Right ventricle myocardium superior (tissue), 1 donor: Measurements from ENCODE around the gene ZNF385D. TPM values are rescaled to one million over a fixed set of nuclear protein-coding genes. Genes with fewer than 3 reads are reported as not detected.

Source experiments
- ATAC-seq: fragments of 200-7000 bp; cut with Tn5 transposase; one replicate; pipeline ENCODE4 v1.9.1; 2020; ENCODE audit warnings: mild to moderate bottlenecking; ENCODE audit not compliant: poor library complexity
- DNase-seq: peaks from one replicate; pipeline ENCODE4 v3.0.0-alpha.2; 2020
- intact Hi-C: fragments of 100-400 bp; cut with DNase I; formaldehyde crosslinking; loops from one replicate; pipeline ENCODE4 v1.11.2; 2022
- long read RNA-seq: library from polyadenylated mRNA; unstranded; transcript quantifications from one replicate; pipeline ENCODE4 v2.0.0, GENCODE V29; 2021
- total RNA-seq: library from RNA; stranded (reverse); fragmentation: NEBNext Ultra II Directional; extraction: Animal tissue kit (Norgen Biotek cat#: 25700); gene quantifications from one replicate; pipeline ENCODE4 v1.2.1, GENCODE V29; 2021
- donor health status: DM: no; HTN: yes; CAD: no; lungs with severe emphysema.

ZNF385D gene, protein sequence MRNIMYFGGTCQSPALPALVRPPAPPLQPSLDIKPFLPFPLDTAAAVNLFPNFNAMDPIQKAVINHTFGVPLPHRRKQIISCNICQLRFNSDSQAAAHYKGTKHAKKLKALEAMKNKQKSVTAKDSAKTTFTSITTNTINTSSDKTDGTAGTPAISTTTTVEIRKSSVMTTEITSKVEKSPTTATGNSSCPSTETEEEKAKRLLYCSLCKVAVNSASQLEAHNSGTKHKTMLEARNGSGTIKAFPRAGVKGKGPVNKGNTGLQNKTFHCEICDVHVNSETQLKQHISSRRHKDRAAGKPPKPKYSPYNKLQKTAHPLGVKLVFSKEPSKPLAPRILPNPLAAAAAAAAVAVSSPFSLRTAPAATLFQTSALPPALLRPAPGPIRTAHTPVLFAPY
- 2.2 TPM for total RNA-seq
- long read RNA-seq, partial matches to known transcripts, result 0 of 1 reads
- long read RNA-seq, other reads (novel, unspliced or antisense), result 1 of 1 reads

DNA sequence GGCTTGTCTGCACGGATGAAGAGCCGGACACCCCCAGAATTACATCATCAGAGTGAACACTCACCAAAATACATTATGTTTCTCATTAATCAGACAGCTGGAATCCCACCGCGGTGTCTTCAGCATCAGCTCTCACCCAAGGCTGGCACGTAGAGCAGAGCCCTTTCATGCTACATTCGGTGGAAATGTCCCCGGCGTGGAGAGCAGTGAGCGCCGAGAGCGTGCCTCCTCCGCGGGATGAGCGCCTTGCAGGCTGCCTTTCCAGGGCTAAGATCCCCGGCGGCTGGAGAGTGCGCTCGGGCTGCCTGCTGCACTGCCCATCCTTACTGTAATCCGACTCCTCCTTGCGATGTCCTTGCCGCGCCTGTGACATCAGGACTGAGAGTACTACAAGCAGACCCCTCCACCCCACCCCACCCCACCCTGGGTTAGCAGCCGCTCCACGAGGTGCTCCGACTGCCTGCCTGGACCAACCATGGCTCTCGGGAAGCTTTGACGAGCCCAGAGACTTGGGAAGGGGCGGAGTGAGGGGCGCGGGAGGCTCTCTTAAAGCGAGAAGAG, at the start of gene ZNF385D:
Gene ZNF385D, minus strand, starts transcription at position 380 of the 561 bp plus-strand sequence. Its CDS starts 294 bp downstream, at position 86.
- ATAC-seq, result peak; percentile 87
- intact Hi-C loops, result loop anchor here (5.0 to 10.0 kb wide), 2 partner anchors 94 to 141 kb away; no protein-coding TSS in a partner anchor
- peak; percentile 79 for DNase-seq

DNA sequence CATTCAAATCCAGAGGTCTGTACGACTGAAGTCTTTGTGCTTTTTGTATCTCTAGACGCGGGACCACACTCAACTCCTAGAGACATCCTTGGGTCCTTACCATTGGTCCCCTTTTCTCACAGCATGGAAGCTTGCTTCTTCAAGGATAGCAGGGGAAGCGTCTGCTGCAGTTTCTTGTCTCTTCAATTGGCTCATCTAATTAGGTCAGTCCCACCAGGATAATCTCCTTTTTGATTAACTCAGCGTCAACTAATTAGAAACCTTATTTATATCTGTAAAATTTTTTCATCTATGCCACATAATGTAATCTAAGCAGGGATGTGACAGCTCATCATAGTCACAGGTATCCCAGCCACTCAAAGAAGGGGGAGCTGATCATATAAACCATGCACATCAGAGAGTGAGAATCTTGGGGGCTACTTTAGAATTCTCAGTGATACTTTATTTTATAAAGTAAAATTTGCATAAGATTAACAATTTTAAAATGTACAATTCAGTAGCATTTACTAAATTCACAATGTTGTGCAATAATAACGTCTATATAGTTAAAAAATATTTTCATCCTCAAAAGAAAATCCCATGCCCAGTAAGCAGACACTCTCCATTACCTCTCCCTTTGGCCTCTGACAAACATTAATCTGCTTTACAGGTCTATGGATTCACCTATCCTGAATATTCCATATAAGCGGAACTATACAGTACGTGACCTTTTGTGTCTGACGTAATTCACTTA, 47.5 kb upstream of the ZNF385D start:
- ATAC-seq, result no peak

DNA sequence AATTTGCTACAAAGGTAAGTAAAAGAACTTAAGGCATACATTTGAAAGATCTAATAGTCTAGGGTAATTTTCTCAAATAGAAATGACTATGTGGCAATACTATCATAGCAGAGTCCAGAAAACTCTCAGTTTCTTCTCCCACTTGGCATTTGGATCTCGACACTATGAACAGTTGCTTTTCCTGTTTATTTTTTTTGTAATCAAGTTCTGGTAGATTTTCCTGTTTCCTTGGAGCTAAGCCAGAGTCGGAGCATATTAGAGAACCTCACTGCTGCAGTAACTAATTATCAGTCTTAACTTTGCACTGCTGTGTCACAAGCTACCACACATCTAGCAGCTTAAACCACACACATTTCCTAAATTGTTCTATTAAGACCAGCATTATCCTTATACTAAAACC, 44.9 kb upstream of the ZNF385D start:
- intact Hi-C loops, result no loop called here
- no peak for DNase-seq
- peak; percentile 55 for ATAC-seq

More for the DNA sequence above, 47.5 kb upstream of the ZNF385D start:
- intact Hi-C loops, result no loop called here
- DNase-seq, result no peak

DNA sequence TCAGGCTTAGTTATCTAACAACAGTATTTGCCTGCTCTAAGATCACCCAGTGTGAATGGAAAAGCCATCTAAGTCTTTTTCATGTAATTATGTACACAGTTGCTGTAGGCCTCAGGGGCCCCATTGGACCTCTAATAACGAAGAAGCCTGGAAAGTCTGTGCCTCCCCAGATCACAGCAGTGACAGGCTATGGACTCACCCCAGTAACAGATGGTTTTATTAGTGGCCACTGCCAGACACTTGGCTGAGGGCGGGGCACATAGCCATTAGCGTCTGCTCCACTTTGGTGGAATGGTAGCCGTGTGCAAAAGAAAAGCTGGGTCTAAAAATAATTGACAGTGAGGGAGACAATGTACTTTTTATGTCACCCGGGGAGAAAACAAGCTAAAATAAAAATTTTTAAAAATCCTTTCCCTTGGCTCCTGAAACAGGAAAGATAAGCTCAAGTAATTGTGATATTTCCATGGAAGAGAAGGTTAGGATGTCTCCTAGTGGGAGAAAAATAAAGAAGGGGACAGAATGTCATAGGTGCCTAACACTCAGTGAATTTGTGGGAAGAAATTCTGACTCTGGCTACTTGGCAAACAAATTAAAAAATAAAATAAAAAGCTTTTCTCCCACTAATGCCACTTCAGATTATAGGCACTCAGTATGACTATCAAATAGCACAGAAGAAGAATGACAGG, 44.3 kb upstream of the ZNF385D start:
- intact Hi-C loops, result no loop called here
- peak; percentile 85 for DNase-seq
- peak; percentile 97 for ATAC-seq

DNA sequence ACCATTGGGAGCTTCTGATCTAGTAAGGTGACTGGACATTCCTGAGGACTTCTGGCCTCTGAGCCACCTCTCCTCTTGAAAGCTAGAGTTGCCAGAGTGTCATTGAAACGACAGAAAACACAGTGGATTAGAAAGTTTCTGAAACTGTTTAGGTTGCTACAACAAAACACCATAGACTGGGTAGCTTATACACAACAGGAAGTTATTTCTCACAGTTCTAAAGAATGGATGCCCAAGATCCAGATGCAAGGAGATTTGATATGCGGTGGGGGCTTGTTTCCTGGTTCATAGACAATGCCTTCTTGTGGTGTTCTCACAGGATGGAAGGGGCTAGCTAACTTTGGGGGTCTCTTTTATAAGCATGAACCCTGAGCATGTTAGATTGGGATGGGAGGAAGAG, 43.3 kb upstream of the ZNF385D start:
- intact Hi-C loops, result no loop called here
- ATAC-seq, result no peak
- no peak for DNase-seq

DNA sequence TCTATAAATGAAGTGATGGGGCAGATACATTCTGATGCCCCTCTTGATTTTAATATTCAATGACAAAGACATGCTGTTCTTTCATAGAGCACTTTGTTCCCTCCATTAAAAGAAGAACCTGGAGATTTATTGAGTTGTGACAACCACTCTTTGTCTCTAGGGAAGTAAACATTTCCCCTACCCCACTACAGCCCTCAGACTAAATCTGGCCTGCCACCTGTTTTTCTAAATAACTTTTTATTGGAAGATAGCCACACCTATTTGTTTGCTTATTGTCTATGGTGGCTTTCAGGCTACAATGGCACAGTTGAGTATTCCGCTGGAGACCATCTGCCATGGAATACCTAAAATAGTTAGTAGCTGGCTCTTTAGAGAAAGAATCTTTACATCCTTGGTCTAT, 41.2 kb upstream of the ZNF385D start:
- DNase-seq, result no peak
- no peak for ATAC-seq
- intact Hi-C loops, result no loop called here

DNA sequence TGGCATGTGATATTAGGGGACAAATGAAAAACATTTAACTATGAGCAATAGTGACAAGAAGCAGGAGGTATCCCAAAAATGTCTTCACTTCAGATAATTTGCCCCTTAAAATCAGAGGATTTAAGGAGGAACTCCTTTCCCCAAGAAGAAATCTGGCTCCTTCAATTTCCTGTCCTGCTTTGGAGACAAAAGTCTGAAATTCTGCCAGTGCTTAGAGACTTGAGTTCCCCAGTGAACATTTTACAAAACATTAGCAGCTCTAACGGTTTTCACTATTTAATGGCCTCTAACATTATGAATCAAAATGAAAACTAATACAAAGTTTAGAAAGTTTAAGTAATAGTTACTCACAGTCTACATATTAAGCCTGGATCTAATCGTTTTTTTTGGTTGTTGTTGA, 40.3 kb upstream of the ZNF385D start:
- ATAC-seq (no peak), DNase-seq (no peak)
- intact Hi-C loops, result no loop called here

DNA sequence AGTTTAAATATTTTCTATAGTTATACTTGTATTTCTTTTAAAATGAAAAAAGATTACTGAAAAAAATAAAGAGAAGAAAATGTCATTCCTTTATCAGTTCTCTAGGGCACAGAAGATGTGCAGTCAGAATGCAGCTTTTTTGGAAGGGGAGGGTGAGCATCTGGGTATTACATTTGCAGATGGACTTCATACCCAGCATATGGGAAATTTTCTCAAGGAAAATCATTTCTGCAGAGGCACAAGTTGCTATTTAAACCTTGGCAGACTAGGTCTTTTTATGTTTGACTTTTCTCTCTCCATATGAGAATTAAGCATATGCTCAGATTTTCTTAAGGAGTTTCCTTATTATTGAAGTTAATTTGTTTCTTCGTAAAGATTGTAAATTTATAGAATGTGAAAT, 39.5 kb upstream of the ZNF385D start:
- ATAC-seq (no peak), DNase-seq (no peak)
- intact Hi-C loops, result no loop called here

DNA sequence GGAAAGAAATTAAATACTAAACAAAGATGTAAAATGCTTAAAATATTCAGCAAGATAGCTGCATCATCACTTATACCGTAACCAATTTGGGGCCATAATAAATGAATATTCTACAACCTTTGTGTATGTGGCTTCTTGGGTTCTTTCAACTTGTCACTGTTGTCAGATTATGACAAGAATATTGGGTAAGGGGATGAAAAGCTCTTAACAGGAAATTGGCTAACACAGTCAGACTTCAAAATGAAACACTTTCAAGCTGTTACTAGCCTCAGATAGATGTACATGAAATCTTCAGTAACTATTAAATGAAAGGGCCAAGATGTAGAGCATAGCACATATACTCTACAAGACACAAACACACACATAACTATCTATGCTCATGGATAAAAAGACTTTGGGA, 38.7 kb upstream of the ZNF385D start:
- DNase-seq (no peak), ATAC-seq (no peak)
- intact Hi-C loops, result no loop called here

DNA sequence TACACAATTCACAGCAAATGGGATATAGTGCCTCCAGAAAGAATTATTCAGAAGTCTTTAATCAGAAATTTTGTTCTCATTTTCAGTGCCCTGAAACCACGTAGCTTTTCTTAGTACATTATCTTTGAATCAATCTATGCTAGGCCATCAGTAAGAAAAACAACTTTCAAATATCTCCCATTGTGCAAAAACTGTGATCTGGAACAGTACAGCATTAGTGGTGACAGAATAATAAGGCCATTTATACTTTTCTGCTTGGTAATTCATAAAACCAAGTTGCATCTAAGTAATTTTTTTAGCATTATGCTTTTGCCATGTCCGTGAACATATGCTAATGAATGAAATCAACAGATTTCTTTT, 35.4 kb upstream of the ZNF385D start:
- ATAC-seq (no peak), DNase-seq (no peak)
- intact Hi-C loops, result no loop called here

DNA sequence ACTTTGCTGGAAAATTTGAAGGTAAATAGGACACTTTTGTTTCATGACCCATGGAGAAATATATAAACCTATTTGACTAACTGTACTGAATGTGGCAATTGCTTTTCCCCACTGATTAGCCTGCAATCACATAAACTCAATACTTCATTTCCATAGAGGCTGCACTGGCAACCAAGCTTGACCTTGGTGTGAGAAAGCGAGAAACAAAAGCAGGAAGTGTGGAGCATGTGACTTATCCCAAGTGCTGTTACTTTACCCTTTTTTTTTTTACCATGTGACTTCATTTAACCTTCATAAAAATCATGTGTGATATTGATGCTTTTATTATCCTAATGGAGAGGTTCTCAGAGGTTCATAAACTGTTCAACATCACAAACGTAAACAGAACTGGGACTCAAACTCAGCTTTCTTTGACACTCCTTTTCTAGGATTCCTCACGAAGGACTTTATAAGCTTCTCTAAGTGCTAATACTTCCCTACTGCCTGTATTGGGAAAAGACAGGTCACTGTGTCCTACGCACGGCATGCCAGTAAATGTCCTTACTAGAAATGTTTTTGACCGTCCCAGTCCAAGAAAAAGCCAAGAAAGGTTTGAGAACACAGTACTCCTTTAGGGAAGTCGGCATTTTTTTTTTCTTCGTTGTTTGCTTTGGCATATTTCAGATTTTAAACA, 34.9 kb upstream of the ZNF385D start:
- no peak for DNase-seq
- peak; percentile 74 for ATAC-seq
- intact Hi-C loops, result no loop called here

DNA sequence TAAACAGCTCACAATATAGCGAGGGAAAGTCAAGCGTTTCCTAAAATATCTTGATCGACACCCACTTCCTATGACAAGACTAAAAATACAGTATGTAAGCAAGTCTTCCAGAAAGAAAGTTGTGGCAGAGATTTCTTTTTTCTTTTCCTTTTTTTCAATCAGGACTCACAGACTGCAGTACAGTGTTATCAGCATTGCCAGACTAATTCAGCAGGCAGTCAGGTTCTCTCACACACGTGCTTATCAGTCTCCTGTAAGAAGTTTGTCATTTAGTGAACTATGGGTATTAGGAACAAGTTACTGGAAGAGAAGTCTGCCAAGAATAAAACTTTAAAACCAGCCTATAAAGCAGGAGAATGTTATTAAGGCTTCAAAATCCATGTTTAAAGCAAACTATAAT, 32.8 kb upstream of the ZNF385D start:
- peak; percentile 45 for ATAC-seq
- intact Hi-C loops, result no loop called here
- DNase-seq, result no peak

DNA sequence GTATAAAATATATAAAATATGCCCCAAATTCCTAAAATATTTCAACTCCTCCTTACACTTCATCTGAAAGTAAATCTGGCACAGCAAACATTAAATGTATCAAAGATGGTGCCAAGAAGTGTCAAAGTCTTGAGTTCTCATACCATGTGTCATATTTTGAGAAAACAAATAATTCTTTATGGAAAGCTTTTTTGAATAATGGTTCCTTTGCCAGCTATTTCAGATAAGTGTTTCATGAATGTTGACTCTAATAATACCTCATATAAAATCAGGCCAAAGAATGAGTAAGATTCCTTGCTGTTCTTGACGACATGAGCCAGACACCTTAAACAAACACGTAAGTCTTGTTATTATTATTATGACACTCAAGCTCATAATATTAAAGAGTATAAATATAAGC, 30.3 kb upstream of the ZNF385D start:
- ATAC-seq (no peak), DNase-seq (no peak)
- intact Hi-C loops, result no loop called here

DNA sequence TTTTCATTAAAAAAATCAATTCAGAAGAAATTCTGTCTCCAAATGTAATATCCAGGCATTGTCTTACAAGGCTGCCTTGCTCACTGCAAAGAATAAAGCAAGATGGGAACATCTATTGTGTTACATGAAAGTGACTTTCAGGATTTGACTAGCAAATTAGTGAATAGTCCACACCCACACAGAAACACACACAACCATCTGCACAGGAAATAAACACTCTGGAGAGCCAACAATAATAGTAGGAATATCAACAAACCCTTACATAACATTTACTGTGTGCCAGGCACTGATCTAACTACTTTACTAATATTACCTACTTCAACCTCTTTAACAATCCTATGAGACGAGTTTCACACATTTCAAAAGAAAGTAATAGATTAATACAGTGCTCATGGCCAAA, 28.9 kb upstream of the ZNF385D start:
- no peak for DNase-seq
- peak; percentile 82 for ATAC-seq
- intact Hi-C loops, result no loop called here

DNA sequence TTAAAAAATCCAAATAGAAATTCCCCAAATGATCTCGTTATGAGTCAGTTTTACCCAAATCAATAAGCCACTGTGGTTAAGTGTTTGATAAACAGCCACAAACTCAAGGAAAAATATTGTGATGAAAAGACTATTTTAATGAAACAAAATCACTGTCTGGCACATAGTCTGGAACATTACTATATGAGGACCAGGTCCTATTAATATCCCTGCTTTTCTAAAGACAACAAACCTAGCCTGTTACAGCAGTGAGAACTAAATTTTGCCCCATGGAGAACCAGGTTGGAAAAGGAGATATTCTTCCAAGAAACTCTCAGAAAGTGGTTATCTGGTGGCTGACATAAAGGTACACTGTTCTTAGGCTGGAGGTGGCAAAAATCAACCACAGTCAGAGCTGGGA, 27.7 kb upstream of the ZNF385D start:
- ATAC-seq, result no peak
- DNase-seq, result no peak
- intact Hi-C loops, result no loop called here

DNA sequence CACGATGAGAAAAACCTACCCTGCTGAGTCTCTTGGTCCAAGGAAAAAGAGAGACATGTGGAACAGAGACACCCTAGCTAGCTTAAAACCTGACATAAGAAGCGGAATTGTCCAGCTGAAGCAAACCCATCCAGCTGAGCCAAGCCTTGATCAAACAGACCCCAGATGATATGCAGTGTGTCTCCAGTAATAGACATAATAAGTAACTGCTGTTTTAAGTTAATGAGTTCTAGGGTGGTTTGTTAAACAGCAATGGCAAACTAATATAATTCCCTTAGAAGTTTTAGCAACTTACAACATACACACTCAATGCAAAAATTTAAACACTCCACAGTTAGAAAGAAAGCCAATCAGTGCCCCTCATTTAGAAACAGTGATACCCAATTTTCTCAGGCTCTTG, 26.8 kb upstream of the ZNF385D start:
- ATAC-seq, result no peak
- intact Hi-C loops, result no loop called here
- no peak for DNase-seq

DNA sequence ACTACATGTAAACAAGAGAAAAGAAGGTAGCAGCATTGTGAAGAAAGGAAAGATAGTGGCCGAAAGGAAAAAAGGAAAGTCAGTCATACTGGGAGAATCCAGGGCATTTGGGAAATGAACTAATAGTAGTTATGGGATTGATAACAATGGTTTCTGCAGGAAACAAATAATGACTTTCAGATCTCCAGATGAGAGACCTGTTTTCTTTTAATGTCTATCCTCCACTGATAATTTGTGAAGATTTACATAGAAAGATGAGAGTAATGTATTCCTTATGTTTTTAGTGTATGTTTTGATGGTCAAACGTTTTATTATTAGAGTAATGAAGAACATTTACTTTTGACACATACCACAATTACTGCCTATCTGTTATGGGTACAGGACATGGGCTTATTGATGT, 15.0 kb upstream of the ZNF385D start:
- intact Hi-C loops, result no loop called here
- DNase-seq, result no peak
- no peak for ATAC-seq

DNA sequence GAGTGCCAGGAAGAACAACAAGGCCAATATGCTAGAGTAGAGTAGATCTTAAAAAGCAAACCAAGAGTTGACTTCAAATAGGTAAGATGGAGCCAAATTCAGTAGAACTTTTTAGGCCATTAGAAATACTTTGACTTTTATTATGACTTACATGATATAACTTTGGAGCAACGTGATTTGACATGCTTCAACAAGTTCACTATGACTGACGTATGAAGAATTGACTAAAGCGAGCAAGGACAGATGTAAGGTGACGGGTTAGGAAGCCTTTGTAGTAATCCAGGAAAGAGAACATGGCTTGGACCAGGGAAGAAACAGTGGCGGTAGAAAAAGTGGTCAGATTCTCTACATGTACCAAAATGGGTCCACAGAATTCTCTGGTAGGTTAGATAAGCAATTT, 4.9 kb upstream of the ZNF385D start:
- no peak for ATAC-seq
- intact Hi-C loops, result loop anchor here (10.0 kb wide), 1 partner anchor 89 kb away; no protein-coding TSS in a partner anchor
- DNase-seq, result no peak

DNA sequence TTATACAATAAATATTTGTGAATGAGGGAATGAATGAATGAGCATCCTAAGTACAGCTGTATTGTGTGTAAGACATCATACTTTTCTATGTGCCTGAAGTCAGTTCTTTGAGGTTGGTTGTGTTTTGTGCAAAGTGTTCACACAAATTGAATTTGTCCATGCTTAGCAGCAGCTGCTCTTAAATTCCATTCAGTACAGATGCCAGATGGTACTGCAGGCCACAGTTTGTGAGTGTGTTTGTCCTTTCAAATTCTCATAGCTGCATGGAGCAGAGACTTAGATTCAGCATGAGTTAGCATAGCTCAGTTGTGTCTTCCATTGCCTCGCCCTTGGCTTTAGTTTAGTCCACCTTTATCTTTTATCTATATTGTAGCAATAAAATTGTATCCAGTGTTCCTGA, 3.8 kb upstream of the ZNF385D start:
- no peak for DNase-seq
- intact Hi-C loops, result loop anchor here (5.0 to 10.0 kb wide), 2 partner anchors 90 to 137 kb away; no protein-coding TSS in a partner anchor
- ATAC-seq, result no peak
